Neuronal stem cell (in vitro differentiated cells): ENCODE data around the gene AURKA.

Experiments
- DNase-seq: peaks from one replicate; pipeline ENCODE4 v3.0.0-alpha.2; 2013; ENCODE audit warnings: low spot score
- H2AFZ ChIP-seq: one replicate; pipeline ENCODE4 v1.6.1; 2013; ENCODE audit warnings: mild to moderate bottlenecking, low read length, inconsistent platforms
- H2AK5ac ChIP-seq: 2 replicates; pipeline ENCODE4 v1.6.1; 2013; ENCODE audit warnings: low read depth, mild to moderate bottlenecking, inconsistent platforms, low read length, moderate library complexity, mixed read lengths
- H2BK120ac ChIP-seq: 2 replicates; pipeline ENCODE4 v1.6.1; 2013; ENCODE audit warnings: low read depth, mild to moderate bottlenecking, inconsistent platforms, low read length, moderate library complexity, mixed read lengths
- H2BK12ac ChIP-seq: one replicate; pipeline ENCODE4 v1.6.1; 2013; ENCODE audit warnings: low read length, inconsistent platforms
- H2BK15ac ChIP-seq: 2 replicates; pipeline ENCODE4 v1.6.1; 2013; ENCODE audit warnings: mild to moderate bottlenecking, low read length, inconsistent platforms, mixed read lengths
- H2BK5ac ChIP-seq: one replicate; pipeline ENCODE4 v1.6.1; 2013; ENCODE audit warnings: inconsistent platforms, mild to moderate bottlenecking, low read length, moderate library complexity
- H3K14ac ChIP-seq: one replicate; pipeline ENCODE4 v1.6.1; 2013; ENCODE audit warnings: low read length, inconsistent platforms
- H3K18ac ChIP-seq: 2 replicates; pipeline ENCODE4 v1.6.1; 2013; ENCODE audit warnings: low read length, inconsistent platforms
- H3K23ac ChIP-seq: 2 replicates; pipeline ENCODE4 v1.6.1; 2013; ENCODE audit warnings: low read depth, mild to moderate bottlenecking, mixed read lengths, low read length, inconsistent platforms; ENCODE audit not compliant: poor library complexity
- H3K27ac ChIP-seq: replicated peaks from 3 replicates; pipeline ENCODE4 v1.5.1; 2013; ENCODE audit warnings: low read length, inconsistent platforms
- H3K27me3 ChIP-seq, 3 experiments: 2 replicates each; pipeline ENCODE4 v1.6.1; 2013; ENCODE audit warnings: low read length in 3 of 3, mild to moderate bottlenecking in 2 of 3, inconsistent platforms in 1 of 3, low read depth in 1 of 3, mixed read lengths in 1 of 3, moderate library complexity in 1 of 3; ENCODE audit not compliant: control insufficient read depth in 3 of 3, insufficient read depth in 3 of 3
- H3K36me3 ChIP-seq, 2 donors: replicated peaks in 1 of 2; 2 replicates each; pipeline ENCODE4 v1.6.1; 2013; ENCODE audit warnings: low read length in 2 of 2; ENCODE audit not compliant: control insufficient read depth in 2 of 2, insufficient read depth in 2 of 2
- H3K4ac ChIP-seq: 2 replicates; pipeline ENCODE4 v1.6.1; 2013; ENCODE audit warnings: inconsistent platforms, mild to moderate bottlenecking, low read length, moderate library complexity
- H3K4me1 ChIP-seq, 2 donors: 1 replicate in 1 of 2; 2 replicates in 1 of 2; pipeline ENCODE4 v1.6.1; 2013; ENCODE audit warnings: low read length in 2 of 2, low read depth in 1 of 2; ENCODE audit not compliant: control insufficient read depth in 2 of 2, insufficient read depth in 1 of 2
- H3K4me2 ChIP-seq: one replicate; pipeline ENCODE4 v1.6.1; 2013; ENCODE audit warnings: mild to moderate bottlenecking, low read length, inconsistent platforms; ENCODE audit not compliant: insufficient read depth, poor library complexity, severe bottlenecking
- H3K4me3 ChIP-seq, 2 donors: 2 replicates each; pipeline ENCODE4 v1.5.1; 2013; ENCODE audit warnings: low read length in 2 of 2, mild to moderate bottlenecking in 2 of 2, inconsistent platforms in 1 of 2, moderate library complexity in 1 of 2
- H3K79me1 ChIP-seq: one replicate; pipeline ENCODE4 v1.6.1; 2013; ENCODE audit warnings: low read depth, mild to moderate bottlenecking, inconsistent platforms, low read length, moderate library complexity
- H3K9ac ChIP-seq: one replicate; pipeline ENCODE4 v1.6.1; 2013; ENCODE audit warnings: mild to moderate bottlenecking, low read depth, low read length, inconsistent platforms; ENCODE audit not compliant: poor library complexity
- H3K9me3 ChIP-seq, 2 donors: replicated peaks in 1 of 2; 2 replicates each; pipeline versions ENCODE3 to v1.6.1; 2013; ENCODE audit warnings: low read length in 2 of 2, mild to moderate bottlenecking in 2 of 2, inconsistent platforms in 1 of 2, low read depth in 1 of 2, mixed read lengths in 1 of 2, moderate library complexity in 1 of 2; ENCODE audit not compliant: control insufficient read depth in 2 of 2, insufficient read depth in 1 of 2
- H4K8ac ChIP-seq: one replicate; pipeline ENCODE4 v1.6.1; 2013; ENCODE audit warnings: low read depth, mild to moderate bottlenecking, inconsistent platforms, low read length, moderate library complexity
- H4K91ac ChIP-seq: one replicate; pipeline ENCODE4 v1.6.1; 2013; ENCODE audit warnings: low read length, low read depth, mild to moderate bottlenecking, inconsistent platforms; ENCODE audit not compliant: poor library complexity
- WGBS, 2 donors: extraction: QIAGEN DNeasy Blood & Tissue Kit; methylation state at CpG; one replicate each; pipeline ENCODE4 v1.1.7; 2013; ENCODE audit warnings: missing lambda C conversion rate in 2 of 2, mixed read lengths in 1 of 2; ENCODE audit not compliant: insufficient read length in 2 of 2, insufficient replicate concordance in 1 of 2; ENCODE audit errors: extremely low coverage in 2 of 2; 5-methylcytosine and 5-hydroxymethylcytosine counted together

Gene AURKA

DNA sequence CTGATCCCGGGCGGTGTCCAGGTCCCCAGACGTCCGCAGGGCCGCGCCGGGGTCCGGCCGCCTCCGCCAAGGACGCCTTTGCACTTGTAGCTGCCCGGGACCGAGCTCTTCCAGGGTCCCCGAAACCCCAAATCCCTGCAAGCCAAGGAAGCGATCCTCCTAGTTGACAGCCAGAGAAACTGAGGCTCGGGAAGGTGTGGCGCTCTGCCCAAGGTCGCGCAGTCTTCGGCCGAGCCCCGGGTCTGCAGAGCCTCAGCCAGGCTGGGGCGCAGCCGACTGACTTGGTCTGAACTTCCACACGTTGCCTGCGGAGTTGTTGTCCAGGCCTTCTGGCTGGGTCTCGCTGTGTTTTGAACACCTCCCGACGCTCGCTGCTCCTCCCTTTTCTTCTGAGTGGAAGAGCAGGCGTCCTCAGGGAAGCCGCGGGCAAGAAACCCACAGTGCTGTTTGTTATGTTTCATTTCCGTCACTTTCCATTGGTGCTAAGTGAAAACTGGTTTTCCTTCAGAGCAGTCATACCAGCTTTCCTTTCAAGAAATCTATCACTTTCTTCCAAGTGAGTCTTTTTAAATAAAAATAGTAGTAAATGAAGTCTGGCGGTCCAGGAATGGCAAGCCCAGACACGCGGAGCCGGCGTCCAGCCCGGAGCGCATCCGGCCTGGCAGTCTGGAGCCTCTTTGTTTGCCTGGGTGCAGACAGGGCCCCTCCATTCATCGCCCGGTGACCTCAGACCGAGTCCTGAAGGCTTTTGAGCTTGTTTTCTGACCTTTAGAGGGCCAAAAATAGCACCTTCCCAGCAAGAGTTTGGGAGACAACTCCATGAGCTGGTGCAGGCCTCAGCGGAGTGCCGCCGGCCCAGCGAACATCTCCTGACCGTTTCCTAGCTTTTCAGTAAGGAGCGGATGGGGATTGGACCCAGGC, 32.5 kb downstream of the AURKA start:
- peak overlapping the region; percentile 87 for H2AFZ ChIP-seq
- H2BK15ac ChIP-seq: no peak overlapping the region
- no peak overlapping the region for H4K8ac ChIP-seq
- H3K4ac ChIP-seq: no peak overlapping the region
- H3K27me3 ChIP-seq: no peaks in the 10 kb centered on the region
- peak overlapping the region; percentile 85 for H3K18ac ChIP-seq
- H2BK12ac ChIP-seq: no peak overlapping the region
- no peak overlapping the region for H4K91ac ChIP-seq
- no CpG with 5 or more reads among the region's 51 CpGs for WGBS, 2 donors
- H2BK5ac ChIP-seq: no peak overlapping the region
- H3K4me3 ChIP-seq: peak overlapping the region; percentile 76 to 84
- no peak overlapping the region for H2BK120ac ChIP-seq
- peaks cover 8 to 12% of the 10 kb centered on the region in 2 donors for H3K4me1 ChIP-seq
- DNase-seq: peak; percentile 27
- peak overlapping the region; percentile 75 for H3K23ac ChIP-seq
- H3K36me3 ChIP-seq: peaks cover 3 to 28% of the 10 kb centered on the region in 2 donors
- no peak overlapping the region for H3K14ac ChIP-seq
- no peaks in the 10 kb centered on the region for H3K79me1 ChIP-seq
- peak overlapping the region; percentile 30 for H3K27ac ChIP-seq
- H3K9me3 ChIP-seq: no peaks in the 10 kb centered on the region
- peak overlapping the region; percentile 92 for H3K4me2 ChIP-seq
- peak overlapping the region; percentile 86 for H3K9ac ChIP-seq
- H2AK5ac ChIP-seq: peak overlapping the region; percentile 68

DNA sequence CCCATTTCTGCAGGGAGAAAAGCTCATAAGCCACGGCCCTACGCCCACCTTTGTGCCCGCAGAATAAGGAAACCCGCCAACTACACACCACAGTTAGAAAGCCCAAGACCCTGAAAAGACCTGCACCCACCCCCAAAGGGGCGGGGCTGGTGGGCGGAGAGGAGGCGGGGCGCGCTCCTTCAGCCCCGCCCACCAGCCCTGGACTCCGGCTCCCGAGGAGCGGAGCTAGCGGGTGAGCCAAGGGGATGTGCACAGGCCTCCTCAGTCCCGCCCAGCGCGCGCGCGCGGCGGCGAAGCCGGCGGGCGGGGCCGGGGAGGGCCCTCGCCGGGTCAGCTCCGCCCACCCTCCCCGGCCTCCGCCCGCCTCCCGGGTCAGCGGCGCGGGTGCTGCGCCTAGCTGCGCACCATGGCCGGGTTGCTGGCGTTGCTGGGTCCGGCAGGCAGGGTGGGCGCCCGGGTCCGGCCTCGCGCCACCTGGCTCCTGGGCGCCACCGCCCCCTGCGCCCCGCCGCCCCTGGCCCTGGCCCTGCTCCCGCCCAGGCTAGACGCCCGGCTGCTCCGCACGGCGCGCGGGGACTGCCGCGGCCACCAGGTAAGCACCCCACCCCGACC, 33.3 kb downstream of the AURKA start, which contains the start of gene FAM210B:
TSS of gene FAM210B (plus strand) at position 375 of the 612 bp plus-strand sequence. CDS start at position 407, 32 bp downstream.
- peak within 1 kb of the TSS; percentile 92 for H3K4me2 ChIP-seq
- no peak within 1 kb of the TSS for H3K27ac ChIP-seq
- no peak within 1 kb of the TSS for H3K4ac ChIP-seq
- no peak within 1 kb of the TSS for H2BK12ac ChIP-seq
- peak within 1 kb of the TSS; percentile 75 for H3K23ac ChIP-seq
- H2AFZ ChIP-seq: peak within 1 kb of the TSS; percentile 87
- no CpG with 5 or more reads among the region's 63 CpGs for WGBS, 2 donors
- no peaks in the 10 kb centered on the region for H3K79me1 ChIP-seq
- H3K27me3 ChIP-seq: no peaks in the 10 kb centered on the region
- H2BK5ac ChIP-seq: no peak within 1 kb of the TSS
- H3K14ac ChIP-seq: no peak within 1 kb of the TSS
- peak within 1 kb of the TSS; percentile 86 for H3K9ac ChIP-seq
- peaks cover 8 to 12% of the 10 kb centered on the region in 2 donors for H3K4me1 ChIP-seq
- peak within 1 kb of the TSS; percentile 76 to 84 for H3K4me3 ChIP-seq
- no peak within 1 kb of the TSS for H2BK120ac ChIP-seq
- DNase-seq: peak; percentile 89
- peak within 1 kb of the TSS; percentile 68 for H2AK5ac ChIP-seq
- H3K36me3 ChIP-seq: peaks cover 3 to 20% of the 10 kb centered on the region in 2 donors
- no peak within 1 kb of the TSS for H4K91ac ChIP-seq
- H3K18ac ChIP-seq: peak within 1 kb of the TSS; percentile 85
- no peak within 1 kb of the TSS for H2BK15ac ChIP-seq
- no peak within 1 kb of the TSS for H4K8ac ChIP-seq
- no peaks in the 10 kb centered on the region for H3K9me3 ChIP-seq

- no CpG with 5 or more reads among the region's 6 CpGs for WGBS, 2 donors
- H3K18ac ChIP-seq: no peak overlapping the region
- H3K27me3 ChIP-seq: no peaks in the 10 kb centered on the region
- H3K23ac ChIP-seq: no peak overlapping the region
- no peak overlapping the region for H2BK12ac ChIP-seq
- no peak for DNase-seq
- H2BK15ac ChIP-seq: no peak overlapping the region
- peak overlapping the region in 1 of 2 donors; percentile 76 for H3K4me3 ChIP-seq
- H2BK120ac ChIP-seq: no peak overlapping the region
- H3K4ac ChIP-seq: no peak overlapping the region
- no peak overlapping the region for H3K14ac ChIP-seq
- H3K9ac ChIP-seq: no peak overlapping the region
- no peaks in the 10 kb centered on the region for H3K79me1 ChIP-seq
- peaks cover 3 to 16% of the 10 kb centered on the region in 2 donors for H3K36me3 ChIP-seq
- H4K8ac ChIP-seq: no peak overlapping the region
- H4K91ac ChIP-seq: no peak overlapping the region
- no peak overlapping the region for H2BK5ac ChIP-seq
- H3K4me2 ChIP-seq: no peak overlapping the region
- no peak overlapping the region for H3K27ac ChIP-seq
- H2AFZ ChIP-seq: peak overlapping the region; percentile 76
- peaks cover 8 to 12% of the 10 kb centered on the region in 2 donors for H3K4me1 ChIP-seq
- H2AK5ac ChIP-seq: no peak overlapping the region
- no peaks in the 10 kb centered on the region for H3K9me3 ChIP-seq
Observed at GRCh38 chr20:56358070-56358469, 33.9 kb downstream of the AURKA start.

DNA sequence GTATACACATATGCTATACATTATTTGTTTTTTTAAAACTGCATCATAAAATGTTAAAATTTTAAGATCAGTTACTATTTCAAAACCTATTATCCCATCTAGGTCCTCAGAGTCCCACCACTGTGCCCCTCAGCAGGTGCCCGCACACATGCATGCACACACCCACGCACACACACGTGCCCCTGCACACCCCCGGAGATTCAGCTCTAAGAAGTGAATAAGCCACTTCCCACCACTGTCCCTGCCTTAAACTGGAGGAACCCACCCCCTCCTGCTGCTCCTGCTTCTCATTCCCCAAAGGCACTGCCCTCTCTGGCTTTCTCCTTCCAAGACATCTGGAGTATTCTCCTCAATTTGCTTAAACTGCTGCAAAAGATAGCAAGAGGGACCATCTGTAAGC, 38.7 kb downstream of the AURKA start:
- Histone ChIP-seq H3K9me3 (no peaks in the 10 kb centered on the region), H3K18ac (peak overlapping the region; percentile 32), H3K4me3 (no peak overlapping the region), H4K8ac (no peak overlapping the region), H3K14ac (no peak overlapping the region), H2AK5ac (no peak overlapping the region), H3K23ac (no peak overlapping the region), H3K4ac (no peak overlapping the region), H3K79me1 (no peaks in the 10 kb centered on the region), H2BK5ac (no peak overlapping the region), H3K4me2 (no peak overlapping the region), H3K36me3 (no peaks in the 10 kb centered on the region), H2BK15ac (no peak overlapping the region), H3K9ac (peak overlapping the region; percentile 12), H3K27me3 (peaks cover 0 to 8% (median 0%) of the 10 kb centered on the region in 3 experiments), H3K27ac (no peak overlapping the region), H2AFZ (no peak overlapping the region), H2BK12ac (no peak overlapping the region), H3K4me1 (peaks cover 0 to 2% of the 10 kb centered on the region in 2 donors), H4K91ac (no peak overlapping the region), H2BK120ac (no peak overlapping the region)
- DNase-seq: no peak
- no CpG with 5 or more reads among the region's 4 CpGs for WGBS, 2 donors
